Ureter (tissue), 1 donor: ENCODE data around the gene CCDC187. TPM values are rescaled to one million over a fixed set of nuclear protein-coding genes. Genes with fewer than 3 reads are reported as not detected.

Source experiments
- DNase-seq: peaks from one replicate; pipeline ENCODE4 v3.0.0-alpha.2; 2020; ENCODE audit warnings: low spot score
- total RNA-seq: library from RNA; stranded (reverse); gene quantifications from one replicate; pipeline ENCODE4 v1.2.4, GENCODE V29; 2023
- donor health status: DM: yes; HTN: yes; CAD: no.

CCDC187 gene
- total RNA-seq, 1 donor from 2014 or later, result 9.0 TPM

DNA sequence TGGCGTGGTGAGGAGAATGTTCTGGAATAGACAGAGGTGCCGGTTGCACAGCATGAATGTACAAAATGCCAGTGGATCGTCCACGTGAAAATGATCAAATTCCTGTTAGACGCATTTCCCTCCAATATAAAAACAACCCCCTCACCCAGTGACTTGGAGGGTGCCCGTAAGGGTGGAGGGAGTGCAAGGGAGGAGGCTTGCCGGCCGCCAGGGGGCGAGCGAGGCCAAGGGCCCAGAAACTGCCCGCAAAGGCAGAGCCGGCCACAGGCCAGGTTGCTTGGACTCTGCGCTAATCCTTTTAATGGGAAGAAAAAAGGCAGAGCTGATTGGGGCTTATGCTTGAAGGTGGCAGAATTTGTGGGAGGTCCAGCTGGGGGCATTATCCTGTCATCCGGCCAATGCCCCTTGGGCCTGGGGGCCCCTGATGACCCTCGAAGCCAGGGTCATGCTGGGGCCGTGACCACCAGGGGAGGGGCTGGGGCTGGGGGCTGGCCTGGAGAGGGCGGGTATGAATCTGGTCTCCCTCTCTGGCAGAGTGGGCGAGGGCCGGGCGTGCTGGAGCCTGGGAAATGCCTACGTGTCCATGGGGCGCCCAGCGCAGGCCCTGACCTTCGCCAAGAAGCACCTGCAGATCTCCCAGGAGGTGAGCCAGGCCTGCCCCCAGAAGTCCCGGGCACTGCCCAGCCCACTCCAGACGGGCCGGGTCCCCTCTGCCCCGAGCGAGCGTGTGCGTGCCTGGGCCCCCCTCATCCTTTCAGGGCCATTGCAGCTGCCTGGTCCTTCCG lies 35.5 kb upstream of the CCDC187 start:
- no peak for DNase-seq

DNA sequence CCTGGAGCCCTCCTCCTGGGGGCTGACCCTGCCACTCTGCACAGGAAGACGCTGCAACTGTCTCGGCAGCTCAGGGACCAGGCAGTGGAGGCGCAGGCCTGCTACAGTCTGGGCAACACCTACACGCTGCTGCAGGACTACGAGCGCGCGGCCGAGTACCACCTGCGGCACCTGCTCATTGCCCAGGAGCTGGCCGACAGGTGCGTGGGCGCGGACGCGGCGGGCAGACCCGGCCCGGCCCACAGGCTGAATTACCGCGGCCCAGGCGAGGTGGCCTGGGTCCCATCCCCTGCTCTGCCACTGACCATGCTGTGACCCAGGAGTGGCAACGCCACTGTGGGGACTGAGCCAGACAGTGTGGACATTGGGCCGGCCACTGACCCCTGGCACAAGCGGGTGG lies 34.6 kb upstream of the CCDC187 start:
- DNase-seq, result no peak

DNA sequence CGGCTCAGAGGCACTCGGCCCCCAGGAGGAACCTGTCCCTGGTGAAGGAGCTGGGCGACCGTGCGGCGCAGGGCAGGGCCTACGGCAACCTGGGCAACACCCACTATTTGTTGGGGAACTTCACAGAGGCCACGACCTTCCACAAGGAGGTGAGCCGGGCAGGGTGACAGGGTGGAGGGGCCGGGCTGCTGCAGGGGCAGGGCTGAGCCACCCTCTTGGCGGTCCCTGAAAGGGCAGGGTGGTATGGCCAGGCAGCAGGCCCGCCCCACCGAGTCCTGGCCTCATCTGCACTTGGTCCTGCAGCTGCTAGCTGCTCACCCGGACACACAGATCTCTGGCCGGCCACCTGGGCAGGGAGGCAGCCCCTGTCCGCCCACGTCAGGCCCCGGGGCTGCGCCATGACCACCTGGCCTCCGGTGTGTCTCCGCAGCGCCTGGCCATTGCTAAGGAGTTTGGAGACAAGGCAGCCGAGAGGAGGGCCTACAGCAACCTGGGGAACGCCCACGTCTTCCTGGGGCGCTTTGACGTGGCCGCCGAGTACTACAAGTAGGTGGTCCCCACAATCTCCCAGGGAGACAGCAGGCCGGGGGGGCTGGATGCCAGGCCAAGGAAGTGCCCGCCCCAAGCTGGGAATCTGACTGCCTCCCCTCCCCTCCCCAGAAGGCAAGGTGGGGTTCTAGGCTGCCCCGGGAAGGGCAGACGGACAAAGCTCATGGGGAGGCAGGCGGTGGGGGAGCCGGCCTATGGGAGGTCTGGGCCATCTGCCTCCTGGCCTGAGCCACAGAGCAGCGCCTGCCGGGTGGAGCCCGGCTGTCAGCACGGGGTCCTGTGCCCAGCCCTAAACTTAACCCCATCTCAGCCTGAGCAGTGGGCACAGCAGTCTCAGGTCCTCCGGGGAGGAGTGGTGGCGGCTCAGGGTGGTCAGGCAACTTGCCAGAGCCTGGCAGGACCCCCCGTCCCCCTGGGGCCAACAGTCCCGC lies 33.8 kb upstream of the CCDC187 start:
- DNase-seq, result no peak

- no peak for DNase-seq
These were observed 33.0 kb upstream of the CCDC187 start for GRCh38 chr9:136336881-136337280.

DNA sequence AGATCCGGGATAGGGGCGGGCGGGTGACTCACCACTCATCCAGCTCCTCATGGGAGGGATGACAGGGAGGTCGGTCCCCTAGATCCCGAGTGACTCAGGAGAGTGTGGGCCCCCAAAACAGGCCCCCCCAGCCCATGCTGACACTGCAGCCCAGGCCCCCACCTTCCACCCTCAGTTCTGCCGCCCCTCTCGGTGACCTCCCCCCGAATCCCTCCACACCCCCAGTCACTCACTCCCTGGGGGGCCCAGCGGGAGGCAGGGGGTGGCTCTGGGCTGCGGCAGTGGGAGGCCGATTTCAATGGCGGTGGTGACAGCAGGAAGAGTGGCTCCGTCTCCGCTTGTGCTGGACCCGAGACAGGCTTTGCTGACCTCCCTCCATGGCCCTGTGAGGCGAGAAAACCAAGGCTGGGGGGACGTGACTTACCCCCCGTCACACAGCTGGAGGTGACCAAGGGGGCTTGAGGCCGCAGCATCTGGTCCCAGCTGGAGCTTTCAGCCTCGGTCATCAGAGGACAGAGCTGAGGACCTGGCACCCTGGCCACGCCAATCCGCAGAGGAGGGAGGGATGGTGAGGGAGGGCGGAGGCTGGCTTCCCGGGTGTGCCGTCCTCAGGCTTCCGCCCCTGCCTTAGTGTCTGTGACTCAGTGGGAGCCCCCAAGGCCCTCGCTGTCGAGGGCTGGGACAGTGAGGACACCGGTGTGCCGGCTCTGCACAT lies 32.4 kb upstream of the CCDC187 start:
- DNase-seq, result no peak

- DNase-seq, result no peak
These were observed 31.6 kb upstream of the CCDC187 start for GRCh38 chr9:136335296-136336155.

DNA sequence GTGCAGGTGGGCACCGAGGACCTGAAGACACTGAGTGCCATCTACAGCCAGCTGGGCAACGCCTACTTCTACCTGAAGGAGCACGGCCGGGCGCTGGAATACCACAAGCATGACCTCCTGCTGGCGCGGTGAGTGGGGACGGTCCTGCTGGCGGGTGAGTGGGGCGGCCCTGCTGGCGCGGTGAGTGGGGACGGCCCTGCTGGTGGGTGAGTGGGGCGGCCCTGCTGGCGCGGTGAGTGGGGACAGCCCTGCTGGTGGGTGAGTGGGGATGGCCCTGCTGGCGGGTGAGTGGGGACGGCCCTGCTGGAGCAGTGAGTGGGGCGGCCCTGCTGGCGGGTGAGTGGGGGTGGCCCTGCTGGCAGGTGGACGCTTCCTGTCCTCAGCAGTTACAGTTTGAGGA lies 30.6 kb upstream of the CCDC187 start:
- no peak for DNase-seq

DNA sequence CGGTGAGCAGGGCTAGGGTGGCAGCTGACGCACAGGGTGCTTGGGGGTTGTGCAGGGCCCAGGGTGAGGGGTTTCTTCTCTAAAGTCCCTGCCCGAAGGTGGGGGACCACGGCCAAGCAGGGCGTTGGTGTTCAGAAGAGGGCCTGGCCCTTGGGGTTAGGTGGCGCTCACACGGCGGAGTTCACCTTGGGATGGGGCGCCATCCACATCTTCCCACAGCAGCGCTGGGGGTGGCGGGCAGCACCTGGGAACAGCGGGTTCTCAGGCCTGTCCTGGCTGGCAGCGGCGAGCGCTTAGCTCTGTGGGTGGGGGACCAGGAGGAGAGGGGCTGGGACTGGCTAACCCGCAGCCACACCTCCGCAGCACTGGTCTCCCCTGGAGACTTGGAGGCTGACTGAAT lies 29.6 kb upstream of the CCDC187 start:
- DNase-seq, result no peak

- no peak for DNase-seq
These were observed 29.2 kb upstream of the CCDC187 start for GRCh38 chr9:136333045-136333444.

- no peak for DNase-seq
These were observed 28.6 kb upstream of the CCDC187 start for GRCh38 chr9:136332482-136332983.

DNA sequence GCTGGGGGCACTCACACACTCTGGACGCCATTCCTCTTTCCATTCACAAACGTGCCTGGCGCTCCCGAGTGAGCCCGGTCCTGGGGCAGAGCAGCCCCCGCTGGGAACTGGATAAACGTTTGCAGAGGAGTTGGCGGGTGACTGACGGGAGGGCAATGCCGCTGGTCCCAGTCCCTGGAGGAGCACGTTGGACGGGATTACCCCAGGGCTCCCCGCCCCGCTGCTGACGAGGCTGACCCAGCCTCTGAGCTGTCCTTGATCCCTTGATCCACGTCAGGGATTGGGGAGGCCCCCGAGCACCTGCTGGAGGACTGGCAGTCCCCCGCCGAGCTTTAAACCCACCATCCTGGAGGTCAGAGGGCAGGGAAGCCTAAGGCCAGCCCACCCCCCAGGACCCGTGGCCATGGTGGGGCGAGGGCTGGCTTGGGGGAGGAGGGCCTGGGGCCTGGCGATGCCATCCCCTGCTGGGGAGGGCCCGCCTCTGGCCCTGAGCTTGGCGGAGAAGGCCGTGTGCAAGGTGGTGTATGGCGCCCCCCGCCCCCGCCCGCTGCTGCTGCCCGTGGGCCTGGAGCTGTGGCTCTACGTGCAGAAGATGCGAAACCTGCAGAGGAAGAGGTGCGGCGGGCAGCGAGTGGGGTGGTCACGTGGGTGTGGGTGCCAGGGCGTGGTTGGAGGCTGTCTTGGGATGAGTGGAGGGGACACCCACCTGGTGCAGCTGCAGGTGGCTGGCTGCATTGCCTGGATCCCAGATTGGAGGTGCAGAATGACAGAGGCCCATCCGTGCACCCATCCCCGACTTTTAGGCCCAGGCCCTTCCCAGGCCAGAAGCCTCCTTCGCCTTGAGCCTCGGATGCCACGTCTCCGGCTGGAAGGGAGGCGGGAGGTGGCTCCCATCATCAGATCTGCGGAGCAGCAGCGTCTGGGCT lies 27.9 kb upstream of the CCDC187 start:
- no peak for DNase-seq

GRCh38 chr9:136331030-136331429 lies 27.1 kb upstream of the CCDC187 start:
- DNase-seq, result no peak

DNA sequence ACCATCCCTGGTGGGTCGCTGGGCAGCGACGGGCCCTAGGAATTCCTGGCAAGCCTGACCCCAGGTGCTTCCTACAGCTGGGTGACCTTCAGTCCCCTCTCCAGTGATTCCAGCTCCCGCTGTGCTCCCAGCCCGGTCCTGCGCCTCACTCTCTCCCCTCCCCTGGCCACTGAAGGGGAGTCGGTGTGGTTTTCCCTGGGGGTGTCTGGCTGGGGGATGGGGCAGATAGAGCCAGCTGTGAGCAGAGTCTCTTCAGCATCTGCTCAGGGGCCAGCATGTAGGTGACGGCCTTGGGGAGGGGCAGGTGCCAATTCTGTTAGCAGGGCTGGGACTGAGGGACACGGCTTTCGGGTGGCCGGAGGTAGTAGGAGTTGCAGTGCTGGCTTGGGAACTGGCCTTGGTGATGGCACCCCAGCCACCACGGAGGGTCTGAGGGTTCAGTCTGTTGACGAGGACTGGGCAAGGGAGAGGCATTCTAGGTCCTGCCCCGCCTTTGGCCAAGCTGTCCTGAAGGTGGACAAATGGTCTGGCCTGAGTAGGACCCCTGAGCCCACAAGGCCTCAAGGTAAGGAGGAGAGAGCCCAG lies 26.6 kb upstream of the CCDC187 start:
- no peak for DNase-seq

DNA sequence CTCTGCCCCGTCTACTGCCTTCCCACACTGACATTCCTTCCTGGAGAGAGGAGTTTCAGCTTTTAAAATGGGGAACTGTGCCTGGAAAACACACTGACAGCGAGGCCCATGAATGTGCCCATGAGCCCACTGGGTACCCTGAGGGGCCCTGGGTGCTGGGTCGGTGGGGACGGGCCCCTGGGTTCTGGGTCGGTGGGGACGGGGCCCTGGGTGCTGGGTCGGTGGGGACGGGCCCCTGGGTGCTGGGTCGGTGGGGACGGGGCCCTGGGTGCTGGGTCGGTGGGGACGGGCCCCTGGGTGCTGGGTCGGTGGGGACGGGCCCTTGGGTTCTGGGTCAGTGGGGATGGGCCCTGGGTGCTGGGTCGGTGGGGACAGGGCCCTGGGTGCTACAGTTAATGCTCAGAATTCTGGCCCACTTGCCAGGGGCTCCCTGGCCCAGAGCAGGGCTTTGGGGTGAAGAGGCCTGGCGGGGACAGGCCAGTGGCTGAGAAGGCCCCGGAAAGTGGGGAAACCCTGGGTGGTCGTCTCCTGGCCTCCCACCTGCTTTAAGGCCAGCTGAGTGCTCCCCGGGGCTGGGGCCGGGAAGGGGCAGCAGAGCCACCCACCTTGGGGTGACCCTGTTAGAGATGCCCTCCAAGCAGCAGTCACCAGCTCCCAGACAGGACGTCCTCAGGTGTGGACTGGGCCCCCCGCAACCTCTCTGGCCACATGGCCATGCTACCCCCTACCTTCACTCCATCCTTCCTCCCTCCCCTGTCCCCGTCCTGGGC lies 25.9 kb upstream of the CCDC187 start:
- DNase-seq, result no peak

GRCh38 chr9:136329211-136329627 lies 25.3 kb upstream of the CCDC187 start:
- DNase-seq, result no peak

GRCh38 chr9:136328622-136329041 lies 24.7 kb upstream of the CCDC187 start:
- DNase-seq, result no peak

DNA sequence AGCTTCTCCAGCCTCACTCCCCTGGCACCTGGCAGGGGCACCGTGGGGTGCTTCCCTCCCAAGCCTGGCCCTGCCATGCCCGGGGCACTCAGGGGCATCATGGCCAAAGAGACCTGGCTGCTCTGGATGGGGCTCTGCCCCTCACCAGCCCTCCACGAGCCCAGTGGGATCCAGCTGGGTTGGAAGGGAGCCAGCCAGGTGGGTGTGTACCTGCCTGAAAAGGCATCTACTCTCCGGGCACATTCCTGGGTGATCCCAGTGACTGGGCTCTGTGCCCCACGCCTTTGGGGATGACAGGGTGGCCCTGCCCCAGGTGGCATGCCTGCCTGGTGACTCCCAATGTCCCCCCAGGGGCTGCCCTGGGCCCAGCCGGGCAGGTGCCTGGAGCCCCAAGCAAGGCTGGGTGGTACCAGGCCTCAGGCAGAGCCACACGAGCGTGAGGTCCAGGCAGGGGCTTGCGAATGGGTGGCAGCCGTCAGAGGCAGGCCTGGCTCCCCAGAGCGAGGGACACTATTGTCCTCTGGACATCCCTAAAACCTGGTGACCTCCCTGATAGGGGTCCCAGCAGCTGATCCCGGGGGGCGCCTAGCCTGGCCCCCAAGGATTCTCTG lies 24.2 kb upstream of the CCDC187 start:
- DNase-seq, result no peak

GRCh38 chr9:136327304-136327974 lies 23.5 kb upstream of the CCDC187 start, which contains the start of gene GPSM1:
GPSM1 (plus strand) TSS chr9:136327539; CDS start chr9:136327696, 157 bp downstream.
- DNase-seq, result no peak
